Tongue (tissue), 2 donors: Measurements from ENCODE around the gene RABGAP1L. TPM values are rescaled to one million over a fixed set of nuclear protein-coding genes. Genes with fewer than 3 reads are reported as not detected.
A peak's percentile ranks its signal among the peaks of the same experiment; 100 is the strongest.
"Not testable (repeated sequence)": the region's sequence is repeated elsewhere in the genome, so short reads cannot be mapped to it uniquely, and the experiment has no call there.

Source experiments
- DNase-seq: peaks from one replicate; pipeline ENCODE4 v3.0.0-alpha.2; 2015
- total RNA-seq: library from RNA; depleted of rRNA; stranded (reverse); fragments of >200 nt; gene quantifications from one replicate; pipeline ENCODE4 v1.2.3, GENCODE V29; 2014

The RABGAP1L gene
- total RNA-seq, 1 donor from 2014 or later: 86.6 TPM

DNA sequence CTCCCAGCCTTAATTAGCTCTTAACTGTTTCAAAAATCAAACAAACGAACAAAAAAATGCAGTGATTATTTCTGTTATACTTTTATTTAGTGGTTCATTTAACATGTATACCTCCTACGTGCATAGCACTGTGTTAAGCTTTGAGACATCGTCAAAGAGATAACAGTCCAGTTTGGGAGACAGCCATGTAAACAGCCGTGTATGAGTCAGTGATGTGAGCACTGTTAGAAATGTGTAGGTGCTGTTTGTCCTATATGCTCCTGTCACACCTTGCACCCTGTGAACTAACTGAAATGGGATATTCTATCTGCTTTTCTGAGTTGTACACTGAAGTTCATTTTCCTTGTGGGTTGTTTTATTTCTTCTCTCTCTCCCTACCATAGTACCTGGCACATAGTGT lies 730.7 kb downstream of the RABGAP1L start:
- DNase-seq: no peak

- no peak for DNase-seq
Observed at GRCh38 chr1:174892016-174892415, 732.7 kb downstream of the RABGAP1L start.

- DNase-seq: no peak
Observed at GRCh38 chr1:174894117-174894762, 734.9 kb downstream of the RABGAP1L start.

- not testable (repeated sequence) for DNase-seq
Observed at GRCh38 chr1:174895610-174896009, 736.3 kb downstream of the RABGAP1L start.

- no peak for DNase-seq
Observed at GRCh38 chr1:174898102-174898797, 738.9 kb downstream of the RABGAP1L start.

- DNase-seq: no peak
Observed at GRCh38 chr1:174900317-174900716, 741.0 kb downstream of the RABGAP1L start.

DNA sequence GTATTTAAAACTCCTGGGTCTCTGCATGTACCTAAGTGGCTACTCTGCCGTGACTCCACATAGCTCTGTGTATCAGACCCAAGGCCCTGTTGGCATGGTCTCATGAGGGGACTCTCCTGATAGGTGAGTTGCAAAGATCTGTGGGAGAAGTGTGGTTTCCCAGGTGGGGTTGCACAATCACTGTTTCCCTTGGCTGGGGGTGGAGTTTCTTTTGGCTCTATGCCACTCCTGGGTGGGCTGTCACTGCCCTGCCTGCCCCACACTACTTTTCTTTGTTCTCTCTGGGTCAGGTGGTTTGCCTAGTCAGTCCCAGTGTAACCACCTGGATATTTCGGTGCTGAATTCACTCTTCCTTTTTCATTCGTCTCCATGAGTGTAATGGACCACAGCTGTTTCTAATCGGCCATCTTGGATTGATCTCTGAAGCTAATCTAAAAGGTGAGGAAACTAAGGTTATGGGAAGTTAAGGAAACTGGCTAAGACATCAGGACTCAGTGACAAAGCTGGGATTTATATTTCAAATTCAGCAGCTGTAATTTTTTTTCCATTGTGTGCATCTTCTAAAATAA lies 743.3 kb downstream of the RABGAP1L start:
- DNase-seq: no peak

- DNase-seq: no peak
Observed at GRCh38 chr1:174911606-174912005, 752.3 kb downstream of the RABGAP1L start.

- no peak for DNase-seq
Observed at GRCh38 chr1:174912264-174912663, 752.9 kb downstream of the RABGAP1L start.

GRCh38 chr1:174913225-174913903 lies 754.0 kb downstream of the RABGAP1L start:
- DNase-seq: no peak

- DNase-seq: no peak
Observed at GRCh38 chr1:174914991-174915390, 755.7 kb downstream of the RABGAP1L start.

GRCh38 chr1:174916846-174917245 lies 757.5 kb downstream of the RABGAP1L start:
- no peak for DNase-seq

DNA sequence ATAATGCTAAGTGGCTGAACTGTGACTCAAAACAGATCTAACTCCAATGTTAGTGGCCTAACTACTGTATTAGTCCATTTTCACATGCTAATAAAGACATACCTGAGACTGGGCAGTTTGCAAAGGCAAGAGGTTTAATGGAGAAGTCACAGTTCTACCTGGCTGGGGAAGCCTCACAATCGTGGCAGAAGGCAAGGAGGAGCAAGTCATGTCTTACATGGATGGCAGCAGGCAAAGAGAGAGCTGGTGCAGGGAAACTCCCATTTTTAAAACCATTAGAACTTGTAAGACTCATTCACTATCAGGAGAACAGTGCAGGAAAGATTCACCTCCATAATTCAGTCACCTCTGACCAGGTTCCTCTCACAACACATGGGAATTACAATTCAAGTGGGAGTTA lies 760.8 kb downstream of the RABGAP1L start:
- DNase-seq: no peak

- peak; percentile 54 for DNase-seq
Observed at GRCh38 chr1:174922121-174922520, 762.8 kb downstream of the RABGAP1L start.

GRCh38 chr1:174923820-174924219 lies 764.5 kb downstream of the RABGAP1L start:
- DNase-seq: no peak

DNA sequence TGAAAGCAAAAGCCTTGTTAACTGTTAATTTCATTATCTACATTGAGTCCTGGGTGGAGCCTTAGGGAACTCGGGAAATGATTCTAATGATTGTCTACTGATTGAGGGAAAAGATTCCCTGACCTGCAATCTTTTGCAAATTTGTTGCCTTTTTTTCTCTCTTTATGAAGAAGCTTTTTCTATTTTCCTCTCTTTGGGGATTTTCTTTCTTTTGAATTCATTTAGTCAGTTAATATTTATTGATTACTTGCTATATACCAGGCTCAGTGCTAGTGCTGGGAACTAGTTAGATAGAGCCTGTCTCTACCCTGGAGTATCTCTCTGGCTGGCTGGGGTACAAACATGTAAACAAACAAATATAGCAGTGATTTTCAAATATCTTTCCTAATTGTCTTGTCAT lies 769.2 kb downstream of the RABGAP1L start:
- DNase-seq: no peak

DNA sequence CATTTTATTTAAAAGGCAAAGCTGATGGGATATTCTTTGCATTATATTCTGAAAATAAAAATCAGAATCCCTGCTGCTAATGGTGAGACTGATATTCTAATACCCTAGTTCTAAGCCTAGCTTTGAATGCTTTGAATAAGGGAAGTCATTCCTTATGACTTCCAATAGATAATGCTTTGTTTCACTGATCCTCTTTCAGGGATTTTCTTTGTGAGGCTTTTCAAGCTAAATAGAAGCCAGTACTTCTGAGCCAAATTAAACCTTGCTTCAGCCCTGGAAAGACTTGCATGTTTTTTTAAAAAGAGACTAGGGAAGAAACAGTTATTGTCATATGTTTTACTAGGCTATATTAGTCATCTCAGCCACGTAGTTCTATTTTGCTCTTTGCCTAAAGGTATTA lies 771.9 kb downstream of the RABGAP1L start:
- DNase-seq: no peak

- no peak for DNase-seq
Observed at GRCh38 chr1:174932587-174932986, 773.3 kb downstream of the RABGAP1L start.

- no peak for DNase-seq
Observed at GRCh38 chr1:174935961-174936727, 776.8 kb downstream of the RABGAP1L start.

GRCh38 chr1:174938281-174939007 lies 779.1 kb downstream of the RABGAP1L start:
- DNase-seq: peak; percentile 78

GRCh38 chr1:174939775-174940545 lies 780.6 kb downstream of the RABGAP1L start:
- DNase-seq: no peak
